ENCODE data around the gene TGM1.

- no peak for TF ChIP-seq CTCF (IDR thresholded peaks at IDR 0.05)
- TF ChIP-seq EZH2 (IDR thresholded peaks at IDR 0.05; ENCODE audit: borderline replicate concordance, insufficient read depth, low read depth, low read length, poor library complexity, severe bottlenecking) = no peak
Observed at GRCh38 chr14:24219521-24219920, 43.5 kb downstream of the TGM1 start.

All from B cell (primary cell).